Astrocyte (in vitro differentiated cells and primary cell): ENCODE data around the gene CEP83. TPM values are rescaled to one million over a fixed set of nuclear protein-coding genes. Genes with fewer than 3 reads are reported as not detected.

Experiments used
- DNase-seq: peaks from one replicate; pipeline ENCODE4 v3.0.0-alpha.2; 2010; ENCODE audit warnings: low read depth
- FAIRE-seq: peaks from 2 replicates; lab custom pipeline; 2011; peaks lifted over from hg19 to GRCh38; lab: Jason Lieb, UNC
- H2AFZ ChIP-seq: 2 replicates; pipeline ENCODE4 v1.6.0; 2012; ENCODE audit warnings: low read depth, low read length, inconsistent platforms
- H3K27ac ChIP-seq: 2 replicates; pipeline ENCODE4 v1.5.1; 2011; ENCODE audit warnings: low read depth, low read length, inconsistent platforms
- H3K27me3 ChIP-seq: 2 replicates; pipeline ENCODE4 v1.6.0; 2011; ENCODE audit warnings: low read length, inconsistent platforms; ENCODE audit not compliant: insufficient read depth
- H3K36me3 ChIP-seq: 2 replicates; pipeline ENCODE4 v1.5.1; 2011; ENCODE audit warnings: low read length, inconsistent platforms; ENCODE audit not compliant: insufficient read depth
- H3K4me1 ChIP-seq: 2 replicates; pipeline ENCODE4 v1.5.1; 2011; ENCODE audit warnings: low read length, inconsistent platforms; ENCODE audit not compliant: insufficient read depth
- H3K4me2 ChIP-seq: 2 replicates; pipeline ENCODE4 v1.6.0; 2012; ENCODE audit warnings: low read length, inconsistent platforms
- H3K4me3 ChIP-seq: 2 replicates; pipeline ENCODE4 v1.5.1; 2011; ENCODE audit warnings: low read depth, mild to moderate bottlenecking, low read length, inconsistent platforms; ENCODE audit not compliant: insufficient read depth
- H3K79me2 ChIP-seq: 2 replicates; pipeline ENCODE4 v1.6.0; 2012; ENCODE audit warnings: mild to moderate bottlenecking, low read length, inconsistent platforms; ENCODE audit not compliant: insufficient read depth
- H3K9ac ChIP-seq: 2 replicates; pipeline ENCODE4 v1.6.0; 2012; ENCODE audit warnings: mild to moderate bottlenecking, low read length, inconsistent platforms
- H3K9me3 ChIP-seq: 2 replicates; pipeline ENCODE4 v1.5.1; 2012; ENCODE audit warnings: low read depth, mild to moderate bottlenecking, low read length, inconsistent platforms; ENCODE audit not compliant: insufficient read depth
- H4K20me1 ChIP-seq: 2 replicates; pipeline ENCODE4 v1.6.0; 2012; ENCODE audit warnings: low read length, inconsistent platforms; ENCODE audit not compliant: insufficient read depth
- H3K27ac Mint-ChIP-seq: one replicate; pipeline ENCODE4 v1.8.0; 2021; ENCODE audit warnings: mild to moderate bottlenecking, mixed read lengths; ENCODE audit not compliant: unreplicated experiment
- H3K27me3 Mint-ChIP-seq: one replicate; pipeline ENCODE4 v1.8.0; 2021; ENCODE audit warnings: low read depth, mixed read lengths; ENCODE audit not compliant: unreplicated experiment
- H3K36me3 Mint-ChIP-seq: one replicate; pipeline ENCODE4 v1.8.0; 2021; ENCODE audit warnings: low read depth, mixed read lengths; ENCODE audit not compliant: unreplicated experiment
- H3K4me1 Mint-ChIP-seq: one replicate; pipeline ENCODE4 v1.8.0; 2021; ENCODE audit warnings: low read depth, mixed read lengths; ENCODE audit not compliant: unreplicated experiment
- H3K4me3 Mint-ChIP-seq: one replicate; pipeline ENCODE4 v1.8.0; 2021; ENCODE audit warnings: mild to moderate bottlenecking, moderate library complexity, mixed read lengths; ENCODE audit not compliant: unreplicated experiment
- H3K9me3 Mint-ChIP-seq: one replicate; pipeline ENCODE4 v1.8.0; 2021; ENCODE audit warnings: mild to moderate bottlenecking, mixed read lengths; ENCODE audit not compliant: unreplicated experiment
- CTCF ChIP-seq: IDR thresholded peaks from 2 replicates; pipeline ENCODE4 v1.5.1; 2011; ENCODE audit warnings: low read depth, mild to moderate bottlenecking, inconsistent platforms, low read length, moderate library complexity; ENCODE audit not compliant: insufficient read depth
- EZH2 ChIP-seq: IDR thresholded peaks from 2 replicates; pipeline ENCODE4 v1.6.1; 2012; ENCODE audit warnings: mild to moderate bottlenecking, low read length, inconsistent platforms; ENCODE audit not compliant: insufficient read depth
- total RNA-seq: library from RNA; stranded (reverse); gene quantifications from 2 replicates; pipeline ENCODE4 v1.2.1, GENCODE V29; 2021

Gene CEP83
- total RNA-seq, 1 donor from 2014 or later: 12.4 TPM

GRCh38 chr12:94372461-94372860 lies 87.2 kb downstream of the CEP83 start:
- Histone ChIP-seq H3K9ac (no peak overlapping the region), H4K20me1 (no peaks in the 10 kb centered on the region), H3K27me3 (no peaks in the 10 kb centered on the region), H2AFZ (no peak overlapping the region), H3K4me1 (no peaks in the 10 kb centered on the region), H3K4me2 (no peak overlapping the region), H3K27ac (no peak overlapping the region), H3K4me3 (no peak overlapping the region), H3K36me3 (no peaks in the 10 kb centered on the region), H3K9me3 (no peaks in the 10 kb centered on the region), H3K79me2 (no peaks in the 10 kb centered on the region)
- no peak overlapping the region for H3K27ac Mint-ChIP-seq
- no peak for FAIRE-seq
- no peak for DNase-seq
- H3K36me3 Mint-ChIP-seq: no peaks in the 10 kb centered on the region
- H3K9me3 Mint-ChIP-seq: no peaks in the 10 kb centered on the region
- TF ChIP-seq CTCF: no peak
- TF ChIP-seq EZH2: no peak
- no peaks in the 10 kb centered on the region for H3K4me1 Mint-ChIP-seq
- no peaks in the 10 kb centered on the region for H3K27me3 Mint-ChIP-seq
- H3K4me3 Mint-ChIP-seq: no peak overlapping the region

- H3K4me2 ChIP-seq: no peak overlapping the region
- H3K9ac ChIP-seq: no peak overlapping the region
- Mint-ChIP-seq H3K27me3 (no peaks in the 10 kb centered on the region), H3K4me1 (no peaks in the 10 kb centered on the region), H3K9me3 (peaks cover 20% of the 10 kb centered on the region), H3K36me3 (peaks cover 26% of the 10 kb centered on the region), H3K4me3 (no peak overlapping the region), H3K27ac (no peak overlapping the region)
- no peaks in the 10 kb centered on the region for H4K20me1 ChIP-seq
- no peaks in the 10 kb centered on the region for H3K4me1 ChIP-seq
- H3K36me3 ChIP-seq: no peaks in the 10 kb centered on the region
- H3K79me2 ChIP-seq: no peaks in the 10 kb centered on the region
- peaks cover 6% of the 10 kb centered on the region for H3K9me3 ChIP-seq
- DNase-seq: no peak
- H3K27ac ChIP-seq: no peak overlapping the region
- TF ChIP-seq EZH2: no peak
- no peak for FAIRE-seq
- H3K27me3 ChIP-seq: no peaks in the 10 kb centered on the region
- no peak overlapping the region for H3K4me3 ChIP-seq
- H2AFZ ChIP-seq: no peak overlapping the region
These were observed 97.0 kb downstream of the CEP83 start for GRCh38 chr12:94362653-94363052.

- Histone ChIP-seq H3K27me3 (no peaks in the 10 kb centered on the region), H3K4me1 (no peaks in the 10 kb centered on the region), H3K27ac (no peak overlapping the region), H4K20me1 (no peaks in the 10 kb centered on the region), H3K9ac (no peak overlapping the region), H3K9me3 (peaks cover 6% of the 10 kb centered on the region), H3K4me3 (no peak overlapping the region), H3K79me2 (no peaks in the 10 kb centered on the region), H2AFZ (no peak overlapping the region), H3K36me3 (no peaks in the 10 kb centered on the region), H3K4me2 (no peak overlapping the region)
- no peak for DNase-seq
- Mint-ChIP-seq H3K36me3 (peaks cover 34% of the 10 kb centered on the region), H3K4me1 (no peaks in the 10 kb centered on the region), H3K27ac (no peak overlapping the region), H3K4me3 (no peak overlapping the region), H3K9me3 (peaks cover 25% of the 10 kb centered on the region), H3K27me3 (no peaks in the 10 kb centered on the region)
- no peak for FAIRE-seq
- TF ChIP-seq EZH2 (no peak), CTCF (no peak)
These were observed 99.9 kb downstream of the CEP83 start for GRCh38 chr12:94359761-94360160.
